Measurements from ENCODE around the gene EFCAB11.

EFCAB11 gene

DNA sequence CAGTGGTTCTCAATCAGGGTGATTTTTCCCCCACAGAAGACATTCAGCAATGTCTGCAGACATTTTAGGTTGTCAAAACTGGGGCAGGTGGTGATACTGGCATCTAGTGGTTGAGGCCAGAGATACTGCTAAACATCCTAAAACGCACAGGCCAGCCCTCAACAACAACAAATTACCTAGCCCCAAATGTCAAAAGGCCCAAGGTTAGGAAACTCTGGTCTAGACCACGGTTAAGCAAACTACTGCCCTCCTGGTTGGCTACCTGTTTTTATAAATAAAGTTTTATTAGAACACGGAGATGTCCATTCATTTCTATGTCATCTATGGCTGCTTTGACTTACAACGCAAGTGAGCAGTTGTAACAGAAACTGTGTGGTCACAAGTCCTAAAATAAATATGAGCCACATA, 186.7 kb downstream of the EFCAB11 start:
- peak; percentile 38 to 42 for DNase-seq (ENCODE audit: low read depth in 2 of 2)

DNA sequence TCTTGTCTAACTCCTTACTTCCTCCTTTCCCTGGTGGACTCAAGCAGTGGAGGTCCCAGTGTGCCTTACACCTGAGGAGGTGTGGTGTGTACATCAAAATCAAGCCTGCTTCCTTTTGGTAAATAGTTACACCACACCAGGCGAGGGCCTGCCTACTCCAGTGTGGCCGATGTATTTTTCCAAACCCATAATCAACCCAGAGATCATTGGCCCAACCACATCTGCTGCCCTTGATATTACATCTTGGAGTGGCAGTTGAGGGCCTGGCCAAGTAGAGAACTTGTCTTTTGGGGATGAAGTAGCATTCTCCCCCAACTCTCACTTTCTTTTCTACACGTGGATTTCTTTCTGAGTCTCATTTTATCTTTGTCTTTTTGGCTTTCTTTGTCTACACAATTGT, 187.4 kb downstream of the EFCAB11 start:
- DNase-seq (ENCODE audit: low read depth in 2 of 2), result no peak

DNA sequence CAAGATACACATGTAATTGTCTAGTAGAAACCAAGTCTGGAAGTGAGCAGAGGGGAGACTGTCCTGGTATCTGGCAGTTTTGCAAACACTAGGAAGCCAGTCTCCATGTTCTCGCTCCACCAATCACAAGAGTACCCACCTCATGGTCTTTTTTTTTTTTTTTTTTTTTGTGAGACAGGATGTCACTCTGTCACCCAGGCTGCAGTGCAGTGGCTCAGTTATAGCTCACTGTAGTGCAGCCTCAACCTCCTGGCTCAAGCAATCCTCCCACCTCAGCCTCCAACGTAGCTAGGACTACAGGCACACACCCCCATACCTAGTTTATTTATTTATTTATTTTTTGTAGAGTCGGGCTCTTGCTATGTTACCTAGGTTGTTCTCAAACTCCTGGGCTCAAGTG, 189.2 kb downstream of the EFCAB11 start:
- no peak for DNase-seq (ENCODE audit: low read depth in 2 of 2)

DNA sequence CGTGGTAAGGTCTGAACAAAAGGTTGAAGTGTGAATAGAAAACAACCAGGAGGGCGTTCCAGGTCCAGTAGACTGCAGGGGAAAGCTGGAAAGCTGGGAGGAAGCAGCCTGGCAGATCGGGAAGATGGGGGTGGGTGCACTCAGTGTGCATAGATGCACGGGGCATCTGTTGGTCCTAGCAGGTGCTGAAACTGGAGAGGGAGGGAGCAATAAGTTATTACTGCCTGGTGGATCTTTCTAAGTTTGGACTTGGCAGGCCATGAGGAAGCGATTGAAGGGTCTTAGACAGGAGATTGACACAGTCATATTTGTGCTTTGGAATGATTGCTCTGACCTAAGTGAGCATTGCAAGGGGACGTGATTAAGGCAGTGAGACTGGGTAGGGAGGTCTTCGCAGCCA, 194.4 kb downstream of the EFCAB11 start:
- no peak for DNase-seq (ENCODE audit: low read depth in 2 of 2)

DNA sequence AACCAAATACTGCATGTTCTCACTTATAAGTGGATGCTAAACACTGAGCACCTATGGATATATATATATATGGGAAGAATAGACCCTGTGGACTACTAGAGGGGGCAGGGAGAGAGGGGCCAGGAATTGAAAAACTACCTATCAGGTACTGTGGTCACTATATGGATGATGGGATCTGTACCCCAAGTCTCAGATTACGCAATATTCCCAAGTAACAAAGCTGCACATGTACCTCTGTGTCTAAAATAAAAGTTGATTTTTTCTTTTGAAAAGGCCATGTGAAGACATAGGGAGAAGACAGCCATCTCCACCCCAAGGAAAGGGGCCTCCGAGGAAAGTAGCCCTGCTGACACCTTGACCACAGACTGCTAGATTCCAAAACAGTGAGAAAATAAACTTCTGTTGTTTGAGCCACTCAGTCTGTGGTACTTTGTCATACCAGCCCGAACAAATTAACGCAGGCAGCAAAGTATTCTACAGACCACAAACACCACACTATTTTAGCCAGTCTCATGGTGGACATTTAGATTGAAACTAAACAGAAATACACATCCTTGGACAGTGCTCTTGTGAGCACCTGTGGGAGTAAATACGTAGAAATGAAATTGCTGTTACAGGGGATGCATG, 197.1 kb downstream of the EFCAB11 start:
- DNase-seq (ENCODE audit: low read depth in 2 of 2), result no peak

DNA sequence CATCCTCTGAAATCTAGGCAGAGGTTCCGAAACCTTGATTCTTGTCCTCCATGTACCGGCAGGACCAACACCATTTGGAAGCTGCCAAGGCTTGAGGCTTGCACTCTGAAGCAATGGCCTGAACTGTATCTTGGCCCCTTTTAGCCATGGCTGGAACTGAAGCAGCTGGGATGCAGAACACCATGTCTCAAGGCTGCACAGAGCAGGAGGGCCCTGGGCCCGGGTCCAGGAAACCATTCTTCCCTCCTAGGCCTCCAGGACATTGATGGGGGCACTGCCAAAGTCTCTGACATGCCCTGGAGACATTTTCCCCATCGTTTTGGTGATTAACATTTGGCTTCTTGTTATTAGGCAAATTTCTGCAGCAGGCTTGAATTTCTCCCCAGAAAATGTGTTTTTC, 198.7 kb downstream of the EFCAB11 start:
- no peak for DNase-seq (ENCODE audit: low read depth in 2 of 2)

DNA sequence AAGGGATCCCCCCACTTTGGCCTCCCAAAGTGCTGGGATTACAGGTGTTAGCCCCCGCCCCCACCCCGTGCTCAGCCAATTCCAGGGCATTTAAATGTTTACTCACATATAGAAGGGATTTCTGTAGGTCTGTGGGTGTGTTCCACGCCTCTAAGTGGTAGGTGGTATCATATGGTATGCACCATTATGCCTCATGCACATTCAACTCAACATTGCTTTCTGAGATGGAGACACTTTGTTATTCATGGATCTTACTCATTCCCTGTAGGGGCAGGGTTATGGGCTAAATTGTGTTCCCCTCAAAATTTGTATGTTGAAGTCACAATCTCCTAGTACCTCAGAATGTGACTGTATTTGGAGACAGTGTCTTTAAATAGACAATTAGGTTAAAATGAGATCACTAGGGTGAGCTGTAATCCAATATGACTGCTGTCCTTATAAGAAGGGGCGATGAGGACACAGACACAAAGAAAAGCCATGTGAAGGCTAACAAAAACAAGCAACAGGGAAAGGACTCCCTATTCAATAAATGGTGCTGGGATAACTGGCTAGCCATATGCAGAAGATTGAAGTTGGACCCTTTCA, 200.6 kb downstream of the EFCAB11 start:
- DNase-seq (ENCODE audit: low read depth in 2 of 2), result no peak

DNA sequence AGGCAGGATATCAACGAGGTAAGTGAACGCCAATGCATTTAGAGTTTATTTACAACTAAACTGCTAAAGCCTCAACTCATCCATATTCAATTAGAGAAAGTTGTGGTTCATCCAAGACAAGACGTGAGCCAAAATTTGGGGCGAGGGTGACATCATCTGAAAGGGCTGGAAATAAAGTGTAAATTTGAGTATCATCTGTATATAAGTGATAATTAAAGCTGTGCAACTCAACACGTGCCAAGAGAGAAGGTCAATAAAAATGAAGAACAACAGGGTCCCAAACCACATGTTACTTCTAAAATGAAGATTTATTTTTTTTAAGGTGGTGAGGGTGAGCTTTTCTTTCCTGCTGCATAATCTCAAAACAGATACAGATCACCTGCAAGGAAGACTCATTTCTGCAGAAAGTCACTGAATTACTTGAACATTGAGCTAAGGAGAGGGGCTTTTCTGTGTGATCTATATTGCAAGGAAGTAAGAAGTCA, 203.6 kb downstream of the EFCAB11 start:
- peak in 1 of 2 donors; percentile 33 for DNase-seq (ENCODE audit: low read depth in 2 of 2)

DNA sequence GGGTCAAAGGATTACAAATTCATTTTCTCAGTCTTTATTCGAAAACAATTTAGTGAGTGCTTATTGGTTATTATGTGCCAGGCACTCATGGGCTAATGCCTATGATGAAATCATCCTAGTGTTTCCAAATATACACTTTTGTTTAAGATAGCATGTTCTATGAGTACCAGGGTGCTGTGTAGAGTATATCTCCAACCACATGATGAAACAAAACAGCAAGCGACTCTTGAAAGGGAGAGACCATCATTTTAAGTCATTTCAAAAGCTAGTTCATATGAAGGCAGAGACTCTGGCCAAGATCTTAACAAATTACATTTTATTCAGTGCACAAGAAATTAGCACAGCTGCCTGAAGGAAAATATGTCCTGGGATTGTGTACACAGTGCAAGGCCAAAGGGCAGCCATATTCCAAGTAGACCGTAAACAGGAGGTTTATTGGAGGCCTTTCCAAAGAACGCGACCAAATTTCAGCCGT, 204.2 kb downstream of the EFCAB11 start:
- no peak for DNase-seq (ENCODE audit: low read depth in 2 of 2)

DNA sequence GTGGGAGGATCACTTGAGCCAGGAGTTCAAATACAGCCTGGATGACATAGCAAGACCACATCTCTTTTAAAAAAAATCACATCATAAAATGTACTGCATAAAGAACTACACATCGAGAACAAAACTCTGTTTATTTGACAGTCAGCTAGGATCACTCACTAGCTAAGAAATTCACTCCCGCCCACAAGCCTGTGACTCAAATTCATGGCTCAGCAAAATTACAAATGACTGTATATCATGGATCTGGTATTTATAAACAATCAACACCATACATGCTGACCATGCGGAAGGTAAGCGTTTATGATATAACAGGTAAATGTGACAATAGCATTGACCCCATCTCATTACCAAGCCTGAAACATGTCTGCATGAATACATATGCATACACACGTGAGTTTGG, 206.5 kb downstream of the EFCAB11 start:
- no peak for DNase-seq (ENCODE audit: low read depth in 2 of 2)

DNA sequence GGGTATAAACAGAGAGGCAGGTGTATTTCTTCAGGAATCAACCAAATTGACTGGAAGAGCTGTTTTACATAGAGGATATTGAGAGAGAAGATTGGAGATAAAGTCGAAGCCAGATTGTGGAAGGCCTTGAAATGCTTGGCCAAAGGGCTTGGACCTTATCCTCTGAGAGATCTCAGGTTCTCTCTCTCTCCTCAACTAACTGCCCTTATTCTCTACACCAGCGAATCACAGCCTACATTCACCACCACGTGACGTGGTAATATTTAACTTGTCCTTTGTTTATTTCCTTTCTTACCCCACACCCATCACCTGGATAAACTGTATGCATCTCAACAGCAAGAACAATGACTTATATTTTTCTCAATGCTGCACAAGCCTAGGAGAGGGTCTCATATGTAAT, 207.4 kb downstream of the EFCAB11 start:
- DNase-seq (ENCODE audit: low read depth in 2 of 2), result no peak

DNA sequence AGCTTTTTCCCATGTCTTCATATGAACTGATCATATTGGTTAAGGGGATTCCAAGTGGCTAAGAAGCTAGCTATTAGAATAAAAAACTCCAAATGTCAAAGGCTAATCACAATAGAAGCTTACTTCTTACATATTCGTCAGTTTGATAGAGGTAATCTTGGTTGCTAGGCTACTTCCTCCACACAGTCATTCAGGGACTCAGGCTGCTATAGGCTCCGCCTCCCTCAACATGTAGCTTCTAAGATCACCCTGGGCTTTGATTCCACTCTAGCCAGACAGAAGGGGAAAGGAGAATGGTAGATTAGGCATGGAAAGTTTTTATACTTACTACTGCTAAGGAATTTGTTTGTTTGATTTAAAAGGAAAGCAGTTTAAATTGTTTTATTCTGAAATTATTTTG, 207.9 kb downstream of the EFCAB11 start:
- DNase-seq (ENCODE audit: low read depth in 2 of 2), result no peak

DNA sequence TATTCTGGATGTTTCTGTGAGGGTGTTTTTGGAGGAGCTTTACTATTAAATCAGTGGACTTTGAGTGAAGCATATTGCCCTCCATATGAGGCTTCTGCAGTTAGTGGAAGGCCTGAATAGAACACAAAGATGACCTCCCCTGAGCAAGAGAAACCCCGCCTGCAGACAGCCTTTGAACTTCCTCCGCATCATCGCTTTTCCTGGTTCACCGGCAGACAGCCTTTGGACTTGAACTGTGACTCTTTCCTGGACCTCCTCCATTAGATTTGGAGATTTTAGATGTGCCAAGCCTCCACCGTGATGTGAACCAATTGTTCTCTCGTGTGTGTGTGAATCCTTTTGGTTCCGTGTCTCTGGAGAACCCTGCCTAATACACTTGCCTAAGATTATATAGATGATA, 208.4 kb downstream of the EFCAB11 start:
- no peak for DNase-seq (ENCODE audit: low read depth in 2 of 2)

All from stimulated activated CD8-positive, alpha-beta memory T cell treated with anti-CD3 and anti-CD28 coated beads, Interleukin-15, amount 100 ng/mL, for 48 hours (primary cell).